A549 treated with CORT108297 at 1 μM for 4 hours (cell line): ENCODE data around the gene MRTFB. TPM values are rescaled to one million over a fixed set of nuclear protein-coding genes. Genes with fewer than 3 reads are reported as not detected.

Experiments used
- total RNA-seq: library from RNA; stranded (reverse); fragments of 200-300 nt; extraction: Qiagen RNA extraction; gene quantifications from 5 replicates; pipeline ENCODE4 v1.2.3, GENCODE V29; 2022

Gene MRTFB, protein sequence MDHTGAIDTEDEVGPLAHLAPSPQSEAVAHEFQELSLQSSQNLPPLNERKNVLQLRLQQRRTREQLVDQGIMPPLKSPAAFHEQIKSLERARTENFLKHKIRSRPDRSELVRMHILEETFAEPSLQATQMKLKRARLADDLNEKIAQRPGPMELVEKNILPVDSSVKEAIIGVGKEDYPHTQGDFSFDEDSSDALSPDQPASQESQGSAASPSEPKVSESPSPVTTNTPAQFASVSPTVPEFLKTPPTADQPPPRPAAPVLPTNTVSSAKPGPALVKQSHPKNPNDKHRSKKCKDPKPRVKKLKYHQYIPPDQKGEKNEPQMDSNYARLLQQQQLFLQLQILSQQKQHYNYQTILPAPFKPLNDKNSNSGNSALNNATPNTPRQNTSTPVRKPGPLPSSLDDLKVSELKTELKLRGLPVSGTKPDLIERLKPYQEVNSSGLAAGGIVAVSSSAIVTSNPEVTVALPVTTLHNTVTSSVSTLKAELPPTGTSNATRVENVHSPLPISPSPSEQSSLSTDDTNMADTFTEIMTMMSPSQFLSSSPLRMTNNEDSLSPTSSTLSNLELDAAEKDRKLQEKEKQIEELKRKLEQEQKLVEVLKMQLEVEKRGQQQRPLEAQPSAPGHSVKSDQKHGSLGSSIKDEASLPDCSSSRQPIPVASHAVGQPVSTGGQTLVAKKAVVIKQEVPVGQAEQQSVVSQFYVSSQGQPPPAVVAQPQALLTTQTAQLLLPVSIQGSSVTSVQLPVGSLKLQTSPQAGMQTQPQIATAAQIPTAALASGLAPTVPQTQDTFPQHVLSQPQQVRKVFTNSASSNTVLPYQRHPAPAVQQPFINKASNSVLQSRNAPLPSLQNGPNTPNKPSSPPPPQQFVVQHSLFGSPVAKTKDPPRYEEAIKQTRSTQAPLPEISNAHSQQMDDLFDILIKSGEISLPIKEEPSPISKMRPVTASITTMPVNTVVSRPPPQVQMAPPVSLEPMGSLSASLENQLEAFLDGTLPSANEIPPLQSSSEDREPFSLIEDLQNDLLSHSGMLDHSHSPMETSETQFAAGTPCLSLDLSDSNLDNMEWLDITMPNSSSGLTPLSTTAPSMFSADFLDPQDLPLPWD
- 8.6 to 14.1 TPM (median 12.3 TPM) in 5 replicates for total RNA-seq

GRCh38 chr16:14070877-14071575, at the start of gene MRTFB:
Gene MRTFB, plus strand, starts transcription at chr16:14071319. Its CDS starts 69,288 bp downstream, at chr16:14140607.

Other genes starting within 250 kb of the MRTFB start
- 4.8 to 8.7 TPM (median 7.2 TPM) in 5 replicates for gene ERCC4, start 151.2 kb upstream of the MRTFB start, total RNA-seq